Measurements from ENCODE around the gene DUSP1. TPM values are rescaled to one million over a fixed set of nuclear protein-coding genes. Genes with fewer than 3 reads are reported as not detected.

DUSP1 gene
- total RNA-seq, 2 donors from 2014 or later = 126 to 228 TPM

GRCh38 chr5:172735141-172735831, 35.7 kb downstream of the DUSP1 start:
- DNase-seq (no peak), ATAC-seq (no peak)
- intact Hi-C loops (cut with DNase I) = no loop called here

- DNase-seq (no peak), ATAC-seq (peak; percentile 48 to 49)
- intact Hi-C loops (cut with DNase I) = loop anchor here in 1 of 2 donors (5.0 kb wide), 1 partner anchor 33 kb away; no protein-coding TSS in a partner anchor
Measured at GRCh38 chr5:172733974-172734346, 37.0 kb downstream of the DUSP1 start.

GRCh38 chr5:172733131-172733973, 37.6 kb downstream of the DUSP1 start:
- DNase-seq = peak; percentile 91
- intact Hi-C loops (cut with DNase I) = loop anchor here in 1 of 2 donors (5.0 kb wide), 1 partner anchor 34 kb away; no protein-coding TSS in a partner anchor
- peak; percentile 94 to 96 for ATAC-seq

GRCh38 chr5:172732201-172732865, 38.7 kb downstream of the DUSP1 start:
- no peak for DNase-seq
- intact Hi-C loops (cut with DNase I) = loop anchor here in 1 of 2 donors (5.0 kb wide), 1 partner anchor 35 kb away; no protein-coding TSS in a partner anchor
- ATAC-seq = no peak

GRCh38 chr5:172731680-172732074, 39.3 kb downstream of the DUSP1 start:
- DNase-seq (no peak), ATAC-seq (no peak)
- intact Hi-C loops (cut with DNase I) = loop anchor here in 1 of 2 donors (5.0 kb wide), 1 partner anchor 36 kb away; no protein-coding TSS in a partner anchor

GRCh38 chr5:172730981-172731679, 39.9 kb downstream of the DUSP1 start:
- intact Hi-C loops (cut with DNase I) = loop anchor here in 1 of 2 donors (5.0 kb wide), 1 partner anchor 36 kb away; no protein-coding TSS in a partner anchor
- ATAC-seq (no peak), DNase-seq (no peak)

- intact Hi-C loops (cut with DNase I) = loop anchor here in 1 of 2 donors (5.0 kb wide), 1 partner anchor 37 kb away; no protein-coding TSS in a partner anchor
- ATAC-seq (no peak), DNase-seq (no peak)
Measured at GRCh38 chr5:172730222-172730621, 40.8 kb downstream of the DUSP1 start.

GRCh38 chr5:172729588-172729987, 41.4 kb downstream of the DUSP1 start:
- ATAC-seq (no peak), DNase-seq (no peak)
- intact Hi-C loops (cut with DNase I) = no loop called here

GRCh38 chr5:172728481-172729241, 42.3 kb downstream of the DUSP1 start:
- ATAC-seq = no peak
- intact Hi-C loops (cut with DNase I) = no loop called here
- no peak for DNase-seq

GRCh38 chr5:172727551-172727950, 43.4 kb downstream of the DUSP1 start:
- no peak for DNase-seq
- no peak for ATAC-seq
- intact Hi-C loops (cut with DNase I) = no loop called here

- no peak for DNase-seq
- intact Hi-C loops (cut with DNase I) = no loop called here
- ATAC-seq = no peak
Measured at GRCh38 chr5:172726966-172727365, 44.0 kb downstream of the DUSP1 start.

- DNase-seq (no peak), ATAC-seq (no peak)
- intact Hi-C loops (cut with DNase I) = no loop called here
Measured at GRCh38 chr5:172725785-172726184, 45.2 kb downstream of the DUSP1 start.

- intact Hi-C loops (cut with DNase I) = no loop called here
- no peak for DNase-seq
Measured at GRCh38 chr5:172725273-172725672, 45.7 kb downstream of the DUSP1 start.

GRCh38 chr5:172724242-172725183, 46.5 kb downstream of the DUSP1 start:
- ATAC-seq (no peak), DNase-seq (no peak)
- intact Hi-C loops (cut with DNase I) = no loop called here

More at GRCh38 chr5:172725273-172725672, 45.7 kb downstream of the DUSP1 start:
- ATAC-seq = no peak

- DNase-seq (no peak), ATAC-seq (no peak)
- intact Hi-C loops (cut with DNase I) = no loop called here
Measured at GRCh38 chr5:172723508-172723907, 47.5 kb downstream of the DUSP1 start.

GRCh38 chr5:172722327-172722815, 48.6 kb downstream of the DUSP1 start:
- intact Hi-C loops (cut with DNase I) = no loop called here
- ATAC-seq (no peak), DNase-seq (no peak)

All from left cardiac atrium (tissue), 4 donors.